ENCODE measurements around the gene OR11H7.

DNA sequence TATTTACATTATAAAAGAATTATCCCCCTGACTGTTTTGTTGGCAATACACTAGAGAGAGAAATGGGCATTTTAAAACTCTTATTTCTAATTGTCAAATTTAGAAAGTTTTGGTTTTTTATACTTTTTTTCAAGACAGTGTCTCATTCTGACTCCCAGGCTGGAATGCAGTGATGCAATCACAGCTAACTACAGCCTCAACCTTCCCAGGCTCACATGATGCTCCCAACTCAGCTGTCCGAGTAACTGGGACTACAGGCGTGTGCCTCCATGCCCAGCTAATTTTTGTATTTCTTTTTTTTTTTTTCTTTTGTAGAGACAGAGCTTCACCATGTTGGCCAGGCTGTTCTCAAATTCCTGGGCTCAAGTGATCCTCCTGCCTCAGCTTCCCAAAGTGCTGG lies 13.6 kb upstream of the OR11H7 start:
- TF ChIP-seq HNRNPLL (IDR thresholded peaks at IDR 0.05; ENCODE audit: low read depth, low read length, poor library complexity, severe bottlenecking) (no peak), KAT8 (IDR thresholded peaks at IDR 0.05; ENCODE audit: low read depth) (no peak), ZNF232 (CRISPR knock-in tag; IDR thresholded peaks at IDR 0.05) (no peak)
